GM12872 (cell line): ENCODE measurements around the gene ERO1A.

Experiments used
- CTCF ChIP-seq: IDR thresholded peaks from 3 replicates; pipeline ENCODE4 v1.5.1; 2011; ENCODE audit warnings: low read depth, mild to moderate bottlenecking, low read length, moderate library complexity; ENCODE audit not compliant: insufficient read depth

Gene ERO1A

GRCh38 chr14:52693036-52693435 is 2.3 kb downstream of the ERO1A start:
- TF ChIP-seq CTCF: no peak

GRCh38 chr14:52692248-52692962 is 3.0 kb downstream of the ERO1A start:
- no peak for TF ChIP-seq CTCF

DNA sequence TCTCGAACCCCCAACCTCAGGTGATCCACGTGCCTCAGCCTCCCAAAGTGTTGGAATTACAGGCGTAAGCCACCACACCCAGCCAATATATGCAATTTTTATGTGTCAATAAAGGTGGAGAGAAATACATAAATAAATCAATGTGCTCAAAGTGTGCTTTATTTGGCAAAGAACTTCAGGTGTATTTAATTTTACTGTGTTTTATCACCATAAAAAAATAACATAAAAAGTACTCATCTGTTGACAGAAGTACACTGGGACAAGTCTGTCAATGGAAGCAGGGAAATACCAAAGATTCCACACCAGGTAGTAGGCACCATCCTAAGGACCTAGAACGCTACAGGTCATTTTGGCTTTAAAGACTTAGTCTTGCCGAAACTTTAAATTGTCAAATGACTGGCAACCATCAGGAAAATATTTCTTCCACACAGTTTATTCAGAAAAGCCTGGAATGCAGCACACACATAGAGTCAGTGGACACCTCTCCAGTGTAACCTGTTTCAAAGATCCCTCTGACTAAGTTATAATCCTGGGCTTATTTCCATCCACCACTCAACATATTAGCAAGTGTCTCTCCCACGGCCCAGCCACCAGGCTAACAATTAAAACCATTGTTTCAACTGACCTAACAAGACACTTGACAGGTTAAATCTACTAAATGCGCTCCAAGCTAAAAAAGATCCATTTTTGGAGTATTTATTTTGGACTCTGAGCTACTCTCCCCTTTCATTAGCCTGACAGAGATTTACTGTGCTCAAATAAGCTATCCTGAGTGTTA is 4.2 kb downstream of the ERO1A start:
- no peak for TF ChIP-seq CTCF

- TF ChIP-seq CTCF: no peak
Observed at GRCh38 chr14:52686176-52686575, 9.2 kb downstream of the ERO1A start.

DNA sequence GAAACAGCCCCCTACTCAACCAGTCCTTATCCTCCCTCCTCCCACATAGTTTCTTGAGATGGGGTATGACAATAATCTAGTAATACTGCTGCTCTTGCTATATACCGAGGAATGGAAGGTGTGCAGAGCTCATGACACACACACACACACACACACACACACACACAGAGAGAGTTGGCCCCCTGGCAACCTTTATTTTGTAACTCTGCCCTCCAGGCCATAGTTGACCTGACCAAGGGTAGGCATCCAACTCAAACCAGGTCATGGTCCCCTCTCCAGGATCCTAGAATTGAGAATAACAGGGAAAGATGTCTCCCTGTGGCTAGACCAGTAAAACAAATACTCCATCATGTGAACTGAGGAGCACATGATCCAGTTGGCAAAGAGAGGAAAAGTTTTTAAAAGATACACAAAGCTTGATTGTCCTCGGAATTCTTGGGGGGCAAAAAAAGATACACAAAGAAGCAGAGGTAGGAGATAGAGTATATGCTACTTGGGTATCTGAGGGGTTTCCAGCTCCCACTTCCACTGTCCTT is 11.3 kb downstream of the ERO1A start:
- TF ChIP-seq CTCF: no peak

GRCh38 chr14:52678591-52678990 is 16.8 kb downstream of the ERO1A start:
- TF ChIP-seq CTCF: peak; percentile 45; the same call in 2 of the 3 replicates

DNA sequence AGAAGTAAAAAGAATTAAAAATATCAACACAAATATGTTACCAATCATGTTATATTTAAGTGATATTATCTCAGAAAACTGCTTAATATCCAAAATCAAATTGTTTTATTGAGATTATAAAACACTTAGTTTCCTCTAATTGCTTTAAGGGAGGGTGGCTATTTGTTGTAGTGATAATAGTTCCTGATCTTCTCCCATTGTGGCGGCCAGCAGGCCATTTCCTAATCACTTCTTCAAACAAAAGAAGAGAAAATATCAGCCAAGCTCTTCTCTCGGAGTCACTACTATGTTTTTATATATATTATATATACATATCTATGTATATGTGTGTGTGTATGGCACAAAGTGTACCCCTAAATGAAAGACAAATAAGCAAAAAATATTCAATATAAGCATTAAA is 31.5 kb downstream of the ERO1A start:
- no peak for TF ChIP-seq CTCF
